Naive thymus-derived CD8-positive, alpha-beta T cell (primary cell): Measurements from ENCODE around the gene GPC2. TPM values are rescaled to one million over a fixed set of nuclear protein-coding genes. Genes with fewer than 3 reads are reported as not detected.

Experiments used
- ATAC-seq, 2 donors: fragments of 150-1000 bp; cut with Tn5 transposase in 1 of 2; sonication (Bioruptor Pico), chemical (Tn5 transposase) in 1 of 2; 1 replicate in 1 of 2; 2 replicates in 1 of 2; pipeline ENCODE4 v1.10.0; 2021; ENCODE audit warnings: mild to moderate bottlenecking in 2 of 2, moderate library complexity in 2 of 2
- POLR2A ChIA-PET: fragments of 350-600 bp; sonication (Branson Sonifier 250); formaldehyde crosslinking; loops from one replicate; lab custom pipeline; 2021; ENCODE audit warnings: antibody characterized with exemption; lab: Charles Lee
- DNase-seq, 10 donors: peaks; one replicate each; pipeline versions ENCODE4 v3.0.0 to v3.0.0-alpha.2; 2020 to 2022
- H3K27ac Mint-ChIP-seq, 10 donors: one replicate each; pipeline ENCODE4 v1.8.0; 2020 to 2022; ENCODE audit warnings: mild to moderate bottlenecking in 10 of 10, mixed read lengths in 10 of 10, moderate library complexity in 4 of 10, inconsistent platforms in 1 of 10
- H3K27me3 Mint-ChIP-seq, 5 donors: one replicate each; pipeline ENCODE4 v1.8.0; 2021 to 2022; ENCODE audit warnings: mixed read lengths in 5 of 5
- H3K36me3 Mint-ChIP-seq, 3 donors: one replicate each; pipeline ENCODE4 v1.8.0; 2020 to 2022; ENCODE audit warnings: mixed read lengths in 3 of 3, mild to moderate bottlenecking in 2 of 3, inconsistent platforms in 1 of 3
- H3K4me1 Mint-ChIP-seq, 4 donors: one replicate each; pipeline ENCODE4 v1.8.0; 2021 to 2022; ENCODE audit warnings: mixed read lengths in 4 of 4
- H3K4me3 Mint-ChIP-seq, 10 donors: one replicate each; pipeline ENCODE4 v1.8.0; 2020 to 2022; ENCODE audit warnings: mild to moderate bottlenecking in 10 of 10, mixed read lengths in 10 of 10, moderate library complexity in 6 of 10, inconsistent platforms in 1 of 10
- H3K9me3 Mint-ChIP-seq, 9 donors: one replicate each; pipeline ENCODE4 v1.8.0; 2020 to 2022; ENCODE audit warnings: mixed read lengths in 9 of 9, mild to moderate bottlenecking in 3 of 9, inconsistent platforms in 1 of 9, moderate library complexity in 1 of 9
- polyA plus RNA-seq, 3 donors: library from polyadenylated mRNA; unstranded; fragments of 300-500 nt; fragmentation: Illumina TruSeq; gene quantifications; one replicate each; pipeline ENCODE4 v1.2.3, GENCODE V29; 2021
- total RNA-seq, 8 experiments: library from RNA in 2 of 8; stranded (reverse) in 2 of 8; gene quantifications; one replicate each; pipeline ENCODE4 v1.2.3 and lab custom pipeline; 2021 to 2026

GPC2 gene
- total and polyA plus RNA-seq, 5 experiments from 2014 or later: 0.09 to 40.1 (median 1.1) TPM

GRCh38 chr7:100167912-100168323 lies 9.3 kb downstream of the GPC2 start:
- H3K4me1 Mint-ChIP-seq: peaks cover 45 to 87% (median 75%) of the 10 kb centered on the region in 4 donors
- H3K36me3 Mint-ChIP-seq: no peaks in the 10 kb centered on the region
- DNase-seq (peak in 1 of 10 donors; percentile 32), ATAC-seq (no peak)
- peak overlapping the region; percentile 93 to 97 (median 96) for H3K27ac Mint-ChIP-seq
- POLR2A ChIA-PET: interaction anchor here (0.6 to 18.7 kb wide), 12 partner anchors 11 to 261 kb away, joined by 3 to 358 read pairs (median 5); partner anchors contain the start of genes CNPY4, GPC2, LAMTOR4 and MBLAC1
- peaks cover 0 to 22% (median 0%) of the 10 kb centered on the region in 5 donors for H3K27me3 Mint-ChIP-seq
- H3K9me3 Mint-ChIP-seq: no peaks in the 10 kb centered on the region
- peak overlapping the region; percentile 82 to 96 (median 89) for H3K4me3 Mint-ChIP-seq

DNA sequence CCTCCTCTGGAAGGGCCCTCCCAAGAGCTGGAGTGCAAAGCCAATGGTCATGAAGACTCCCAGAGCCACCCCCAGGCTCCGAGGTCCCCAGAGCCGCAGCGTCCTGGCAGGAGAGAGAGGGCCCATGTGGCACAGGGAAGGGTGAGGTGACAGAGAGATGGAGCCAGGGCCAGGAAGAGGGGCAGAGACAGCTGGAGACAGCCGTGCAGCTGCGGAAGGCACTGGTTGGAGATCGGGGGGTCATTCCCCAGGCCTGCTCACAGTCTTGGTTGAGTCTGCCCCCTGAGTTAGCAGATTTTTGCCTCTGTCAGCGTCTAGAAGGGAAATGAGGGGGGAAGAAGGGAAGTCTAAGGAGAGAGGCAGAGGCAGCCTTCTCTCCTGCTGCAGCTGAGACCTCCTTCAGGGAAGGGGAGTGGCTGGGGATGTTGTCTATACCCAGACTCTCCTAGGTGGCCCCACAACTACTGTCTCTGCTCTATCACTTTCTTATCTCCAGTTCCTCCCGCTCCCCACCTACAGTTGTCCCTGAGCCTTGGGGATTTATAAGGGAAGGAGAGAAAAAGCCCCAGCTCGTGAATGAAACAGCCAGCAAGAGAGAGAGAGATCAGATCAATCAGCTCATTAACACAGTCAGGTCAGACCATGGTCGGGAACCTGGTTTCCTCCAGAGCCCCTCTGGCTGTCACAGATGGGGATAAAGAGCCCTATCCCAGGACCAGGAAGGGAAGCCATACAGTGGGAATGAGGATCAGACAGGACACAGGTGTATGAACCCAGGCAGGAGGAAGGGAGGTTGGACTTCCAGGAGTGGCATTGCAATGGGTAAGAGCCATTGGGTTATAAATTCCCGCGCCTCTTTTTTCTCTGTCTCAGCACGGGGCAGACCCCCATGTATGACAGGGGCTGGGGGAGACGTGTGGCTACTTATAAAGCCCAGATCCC lies 9.9 kb downstream of the GPC2 start:
- DNase-seq: no peak

GRCh38 chr7:100166317-100166940 lies 10.8 kb downstream of the GPC2 start:
- peak overlapping the region; percentile 93 to 97 (median 96) for H3K27ac Mint-ChIP-seq
- peaks cover 0 to 22% (median 0%) of the 10 kb centered on the region in 5 donors for H3K27me3 Mint-ChIP-seq
- DNase-seq: peak in 6 of 10 donors; percentile 32 to 75 (median 56)
- H3K4me3 Mint-ChIP-seq: peak overlapping the region; percentile 82 to 96 (median 89)
- H3K36me3 Mint-ChIP-seq: no peaks in the 10 kb centered on the region
- POLR2A ChIA-PET: interaction anchor here (1.0 to 18.7 kb wide), 13 partner anchors 13 to 264 kb away, joined by 3 to 358 read pairs (median 4); partner anchors contain the start of genes AP4M1, GPC2, LAMTOR4 and MBLAC1
- ATAC-seq: peak; percentile 50 to 68
- peaks cover 47 to 88% (median 80%) of the 10 kb centered on the region in 4 donors for H3K4me1 Mint-ChIP-seq
- H3K9me3 Mint-ChIP-seq: no peaks in the 10 kb centered on the region

More for the DNA sequence above, 9.9 kb downstream of the GPC2 start:
- Mint-ChIP-seq H3K4me1 (peaks cover 47 to 94% (median 79%) of the 10 kb centered on the region in 4 donors), H3K36me3 (no peaks in the 10 kb centered on the region), H3K9me3 (no peaks in the 10 kb centered on the region), H3K27ac (peak overlapping the region; percentile 93 to 97 (median 96)), H3K27me3 (peaks cover 0 to 22% (median 0%) of the 10 kb centered on the region in 5 donors), H3K4me3 (peak overlapping the region; percentile 82 to 96 (median 89))
- no peak for ATAC-seq
- POLR2A ChIA-PET: interaction anchor here (0.8 to 18.7 kb wide), 15 partner anchors 12 to 263 kb away, joined by 3 to 358 read pairs (median 4); partner anchors contain the start of genes AP4M1, GPC2, LAMTOR4 and MBLAC1

- peaks cover 36 to 77% (median 69%) of the 10 kb centered on the region in 4 donors for H3K4me1 Mint-ChIP-seq
These were observed 13.3 kb downstream of the GPC2 start for GRCh38 chr7:100163871-100164270.

GRCh38 chr7:100163006-100163531 lies 14.1 kb downstream of the GPC2 start:
- peak overlapping the region; percentile 29 to 99 (median 96) for H3K27ac Mint-ChIP-seq
- H3K9me3 Mint-ChIP-seq: no peaks in the 10 kb centered on the region
- H3K27me3 Mint-ChIP-seq: peaks cover 0 to 13% (median 0%) of the 10 kb centered on the region in 5 donors
- H3K4me1 Mint-ChIP-seq: peaks cover 29 to 74% (median 63%) of the 10 kb centered on the region in 4 donors
- peak overlapping the region; percentile 58 to 88 (median 76) for H3K4me3 Mint-ChIP-seq
- H3K36me3 Mint-ChIP-seq: no peaks in the 10 kb centered on the region
- POLR2A ChIA-PET: interaction anchor here (0.6 to 18.7 kb wide), 11 partner anchors 10 to 68 kb away, joined by 3 to 358 read pairs (median 5); partner anchors contain the start of genes GPC2, LAMTOR4, PVRIG and STAG3
- ATAC-seq (peak; percentile 22 to 48), DNase-seq (peak in 3 of 10 donors; percentile 59 to 73 (median 72))

More at GRCh38 chr7:100163871-100164270, 13.3 kb downstream of the GPC2 start:
- Mint-ChIP-seq H3K4me3 (peak overlapping the region; percentile 5 to 88 (median 76)), H3K36me3 (no peaks in the 10 kb centered on the region), H3K27ac (peak overlapping the region; percentile 7 to 99 (median 96)), H3K27me3 (peaks cover 0 to 18% (median 0%) of the 10 kb centered on the region in 5 donors), H3K9me3 (no peaks in the 10 kb centered on the region)
- POLR2A ChIA-PET: interaction anchor here (0.6 to 18.7 kb wide), 10 partner anchors 9 to 993 kb away, joined by 3 to 358 read pairs (median 4); partner anchors contain the start of genes GPC2, LAMTOR4, STAG3 and TRAPPC14
- ATAC-seq (no peak), DNase-seq (no peak)

- Mint-ChIP-seq H3K27me3 (no peaks in the 10 kb centered on the region), H3K4me1 (peaks cover 16 to 67% (median 62%) of the 10 kb centered on the region in 4 donors), H3K4me3 (peak overlapping the region in 7 of 10 donors; percentile 12 to 90 (median 86)), H3K27ac (peak overlapping the region in 5 of 10 donors; percentile 48 to 76 (median 60)), H3K36me3 (peaks cover 0 to 21% (median 0%) of the 10 kb centered on the region in 3 donors), H3K9me3 (no peaks in the 10 kb centered on the region)
- ATAC-seq (no peak), DNase-seq (no peak)
- POLR2A ChIA-PET: interaction anchor here (1.2 to 18.7 kb wide), 4 partner anchors 5 to 269 kb away, joined by 3 to 358 read pairs (median 272); partner anchors contain the start of genes GAL3ST4, GPC2, LAMTOR4 and STAG3
These were observed 17.1 kb downstream of the GPC2 start for GRCh38 chr7:100160067-100160466.

GRCh38 chr7:100159099-100159623 lies 18.0 kb downstream of the GPC2 start:
- Mint-ChIP-seq H3K27ac (peak overlapping the region in 9 of 10 donors; percentile 82 to 92 (median 88)), H3K36me3 (peaks cover 0 to 29% (median 2%) of the 10 kb centered on the region in 3 donors), H3K4me1 (peaks cover 16 to 64% (median 59%) of the 10 kb centered on the region in 4 donors)

DNA sequence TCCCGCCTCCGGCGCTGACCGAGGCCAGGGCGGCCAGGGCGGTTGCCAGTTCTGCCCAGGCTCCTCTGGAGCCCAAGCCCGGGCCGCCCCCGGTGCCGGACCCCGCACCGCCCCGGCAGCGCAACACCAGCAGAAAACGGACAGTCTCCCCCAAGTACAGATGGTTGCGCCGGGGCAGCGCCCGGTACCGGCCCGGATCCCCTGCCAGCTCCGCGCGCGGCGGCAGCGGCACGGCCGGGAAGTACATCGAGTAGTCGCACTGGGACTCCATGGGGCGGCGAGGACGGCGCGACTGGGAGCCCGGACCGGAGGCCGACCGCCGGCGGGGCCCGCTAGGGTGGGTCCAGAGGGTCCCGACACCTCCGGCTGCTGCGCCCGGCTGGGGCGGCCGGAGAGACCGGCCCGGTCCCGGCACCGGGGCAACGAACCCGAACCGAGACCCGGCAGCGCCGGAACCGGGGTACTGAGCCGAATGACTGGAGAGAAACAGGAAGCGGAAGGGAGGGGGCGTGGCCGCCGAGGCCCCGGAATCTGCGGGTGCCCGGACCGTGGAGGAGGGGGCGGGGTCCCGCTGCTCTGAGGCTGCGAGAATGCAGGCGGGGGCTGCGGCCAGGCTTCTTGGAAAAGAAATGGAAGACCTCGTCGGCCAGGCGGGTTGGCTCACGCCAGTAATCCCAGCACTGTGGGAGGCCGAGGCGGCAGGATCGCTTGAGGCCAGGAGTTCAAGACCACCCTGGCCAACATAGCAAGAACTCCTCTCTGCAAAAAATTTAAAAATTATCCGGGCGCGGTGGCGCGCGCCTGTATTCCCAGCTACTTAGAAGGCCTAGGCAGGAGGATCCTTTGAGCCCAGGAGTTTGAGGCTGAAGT lies 18.7 kb downstream of the GPC2 start, which contains the start of gene TRAPPC14:
Gene TRAPPC14 (minus strand): TSS at position 495 of the 870 bp plus-strand sequence. CDS start 224 bp downstream, at position 271.
- no peaks in the 10 kb centered on the region for H3K9me3 Mint-ChIP-seq
- DNase-seq: peak; percentile 80 to 94 (median 88)
- H3K4me3 Mint-ChIP-seq: peak within 1 kb of the TSS; percentile 79 to 90 (median 88)
- H3K27ac Mint-ChIP-seq: peak within 1 kb of the TSS; percentile 77 to 95 (median 92)
- peaks cover 0 to 35% (median 2%) of the 10 kb centered on the region in 3 donors for H3K36me3 Mint-ChIP-seq
- H3K4me1 Mint-ChIP-seq: peaks cover 18 to 64% (median 55%) of the 10 kb centered on the region in 4 donors
- H3K27me3 Mint-ChIP-seq: no peaks in the 10 kb centered on the region
- POLR2A ChIA-PET: interaction anchor here (0.7 to 18.7 kb wide), 12 partner anchors 5 to 270 kb away, joined by 3 to 358 read pairs (median 7); partner anchors contain the start of genes GAL3ST4, GPC2, LAMTOR4 and MBLAC1
- ATAC-seq: peak; percentile 77 to 85

More at GRCh38 chr7:100159099-100159623, 18.0 kb downstream of the GPC2 start:
- ATAC-seq (no peak), DNase-seq (no peak)
- H3K9me3 Mint-ChIP-seq: no peaks in the 10 kb centered on the region
- H3K4me3 Mint-ChIP-seq: peak overlapping the region; percentile 78 to 90 (median 85)
- POLR2A ChIA-PET: interaction anchor here (0.7 to 18.7 kb wide), 9 partner anchors 6 to 270 kb away, joined by 3 to 358 read pairs (median 8); partner anchors contain the start of genes GAL3ST4, GPC2, LAMTOR4 and MBLAC1
- H3K27me3 Mint-ChIP-seq: no peaks in the 10 kb centered on the region

DNA sequence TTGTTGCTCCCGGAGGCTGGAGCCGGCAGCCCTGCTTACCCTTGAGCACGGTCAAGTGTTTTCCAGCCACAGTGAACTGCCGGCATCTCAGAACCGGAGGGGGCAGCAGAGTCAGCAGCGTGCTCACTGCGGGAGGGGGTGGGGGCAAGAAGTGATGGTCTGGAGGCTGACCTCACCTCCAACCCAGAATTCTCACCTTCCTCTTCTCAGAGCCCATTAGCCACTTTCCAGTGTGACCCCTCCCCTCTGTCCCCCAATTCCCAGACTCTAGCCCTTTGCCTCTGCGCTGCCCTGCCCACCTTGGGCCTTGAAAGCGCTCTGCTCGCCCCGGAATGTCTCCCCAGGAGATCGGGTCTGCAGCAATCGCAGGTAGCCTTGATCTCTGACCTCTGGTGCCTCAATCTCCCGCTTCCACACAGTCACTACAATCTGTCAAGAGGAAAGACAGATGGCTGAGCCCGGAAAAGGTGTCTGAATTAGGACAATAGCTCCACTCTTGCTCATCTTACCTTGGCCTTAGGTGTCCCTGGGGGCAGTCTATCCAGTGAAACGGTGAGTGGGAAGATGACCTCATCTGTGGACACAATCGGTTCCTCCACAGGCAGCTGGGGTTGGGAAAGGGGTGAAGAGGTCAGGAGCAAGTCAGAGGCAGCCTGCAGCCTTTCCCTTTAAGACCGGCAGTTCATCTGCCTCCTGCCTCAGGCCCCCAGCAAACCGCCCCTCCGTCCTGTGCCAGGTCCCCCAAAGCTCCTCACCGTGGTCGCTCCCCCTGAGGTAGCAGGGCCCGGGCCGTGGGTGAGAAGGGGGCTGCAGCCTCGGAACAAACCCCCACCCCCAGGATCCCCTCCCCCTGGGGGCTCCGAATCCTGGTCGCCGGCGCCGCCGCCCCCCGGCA lies 19.6 kb downstream of the GPC2 start:
- POLR2A ChIA-PET: interaction anchor here (0.7 to 18.7 kb wide), 11 partner anchors 4 to 63 kb away, joined by 3 to 358 read pairs (median 7); partner anchors contain the start of genes GAL3ST4, GPC2, LAMTOR4 and MBLAC1
- Mint-ChIP-seq H3K4me3 (peak overlapping the region; percentile 79 to 89 (median 86)), H3K9me3 (no peaks in the 10 kb centered on the region), H3K36me3 (peaks cover 0 to 43% (median 2%) of the 10 kb centered on the region in 3 donors), H3K27ac (peak overlapping the region; percentile 77 to 95 (median 92)), H3K4me1 (peaks cover 15 to 60% (median 52%) of the 10 kb centered on the region in 4 donors), H3K27me3 (no peaks in the 10 kb centered on the region)
- ATAC-seq (peak in 1 of 2 donors; percentile 5), DNase-seq (no peak)
